Stimulated activated naive CD8-positive, alpha-beta T cell treated with anti-CD3 and anti-CD28 coated beads, Interleukin-15, Interleukin-2, amounts not matched to agents 100 ng/mL and 50 ng/mL, for 24 hours (primary cell): ENCODE results near the gene IFITM2.
"Not testable (repeated sequence)": the region's sequence is repeated elsewhere in the genome, so short reads cannot be mapped to it uniquely, and the experiment has no call there.

Experiments used
- H3K27ac Mint-ChIP-seq: one replicate; pipeline ENCODE4 v1.8.0; 2021; ENCODE audit warnings: mild to moderate bottlenecking, mixed read lengths
- H3K27me3 Mint-ChIP-seq: one replicate; pipeline ENCODE4 v1.8.0; 2021; ENCODE audit warnings: mixed read lengths
- H3K36me3 Mint-ChIP-seq: one replicate; pipeline ENCODE4 v1.8.0; 2021; ENCODE audit warnings: low read depth, mixed read lengths
- H3K4me1 Mint-ChIP-seq: one replicate; pipeline ENCODE4 v1.8.0; 2021; ENCODE audit warnings: low read depth, mixed read lengths
- H3K4me3 Mint-ChIP-seq: one replicate; pipeline ENCODE4 v1.8.0; 2021; ENCODE audit warnings: mild to moderate bottlenecking, mixed read lengths
- H3K9me3 Mint-ChIP-seq: one replicate; pipeline ENCODE4 v1.8.0; 2021; ENCODE audit warnings: mixed read lengths

IFITM2 gene

DNA sequence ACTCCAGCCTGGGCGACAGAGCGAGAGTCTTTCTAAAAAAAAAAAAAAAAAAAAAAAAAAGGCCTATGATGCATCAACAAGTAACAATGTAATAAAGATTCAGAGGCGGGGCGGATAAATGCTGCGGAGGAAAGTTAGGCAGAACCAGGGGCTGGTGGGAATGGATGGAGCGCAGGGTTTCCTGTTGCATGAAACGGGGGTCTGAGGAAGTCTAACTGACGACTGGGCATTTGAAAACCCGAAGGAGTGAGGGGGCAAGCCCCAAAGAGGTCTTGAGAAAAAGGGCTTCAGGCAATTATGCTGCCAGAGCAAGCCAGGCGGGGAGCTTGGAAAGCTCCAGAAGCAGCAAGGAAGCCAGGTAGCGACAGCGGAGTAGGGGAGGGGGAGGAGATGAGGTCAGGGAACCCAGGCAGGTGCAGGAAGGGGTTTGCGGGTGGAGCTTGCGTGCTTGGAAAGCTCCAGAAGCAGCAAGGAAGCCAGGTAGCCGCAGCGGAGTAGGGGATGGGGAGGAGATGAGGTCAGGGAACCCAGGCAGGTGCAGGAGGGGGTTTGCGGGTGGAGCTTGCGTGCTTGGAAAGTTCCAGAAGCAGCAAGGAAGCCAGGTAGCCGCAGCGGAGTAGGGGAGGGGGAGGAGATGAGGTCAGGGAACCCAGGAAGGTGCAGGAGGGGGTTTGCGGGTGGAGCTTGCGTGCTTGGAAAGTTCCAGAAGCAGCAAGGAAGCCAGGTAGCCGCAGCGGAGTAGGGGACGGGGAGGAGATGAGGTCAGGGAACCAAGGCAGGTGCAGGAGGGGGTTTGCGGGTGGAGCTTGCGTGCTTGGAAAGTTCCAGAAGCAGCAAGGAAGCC, 20.4 kb upstream of the IFITM2 start:
- not testable (repeated sequence) for H3K9me3 Mint-ChIP-seq, H3K36me3 Mint-ChIP-seq, H3K27me3 Mint-ChIP-seq
- Mint-ChIP-seq H3K4me1 (peaks cover 41% of the 10 kb centered on the region), H3K4me3 (peak overlapping the region; percentile 92), H3K27ac (peak overlapping the region; percentile 74)

- H3K27me3 Mint-ChIP-seq, result no peaks in the 10 kb centered on the region
- H3K4me1 Mint-ChIP-seq, result peaks cover 33% of the 10 kb centered on the region
- peak overlapping the region; percentile 97 for H3K27ac Mint-ChIP-seq
- H3K4me3 Mint-ChIP-seq, result peak overlapping the region; percentile 92
- peaks cover 4% of the 10 kb centered on the region for H3K36me3 Mint-ChIP-seq
- H3K9me3 Mint-ChIP-seq, result no peaks in the 10 kb centered on the region
Observed at GRCh38 chr11:287821-288477, 19.7 kb upstream of the IFITM2 start.

DNA sequence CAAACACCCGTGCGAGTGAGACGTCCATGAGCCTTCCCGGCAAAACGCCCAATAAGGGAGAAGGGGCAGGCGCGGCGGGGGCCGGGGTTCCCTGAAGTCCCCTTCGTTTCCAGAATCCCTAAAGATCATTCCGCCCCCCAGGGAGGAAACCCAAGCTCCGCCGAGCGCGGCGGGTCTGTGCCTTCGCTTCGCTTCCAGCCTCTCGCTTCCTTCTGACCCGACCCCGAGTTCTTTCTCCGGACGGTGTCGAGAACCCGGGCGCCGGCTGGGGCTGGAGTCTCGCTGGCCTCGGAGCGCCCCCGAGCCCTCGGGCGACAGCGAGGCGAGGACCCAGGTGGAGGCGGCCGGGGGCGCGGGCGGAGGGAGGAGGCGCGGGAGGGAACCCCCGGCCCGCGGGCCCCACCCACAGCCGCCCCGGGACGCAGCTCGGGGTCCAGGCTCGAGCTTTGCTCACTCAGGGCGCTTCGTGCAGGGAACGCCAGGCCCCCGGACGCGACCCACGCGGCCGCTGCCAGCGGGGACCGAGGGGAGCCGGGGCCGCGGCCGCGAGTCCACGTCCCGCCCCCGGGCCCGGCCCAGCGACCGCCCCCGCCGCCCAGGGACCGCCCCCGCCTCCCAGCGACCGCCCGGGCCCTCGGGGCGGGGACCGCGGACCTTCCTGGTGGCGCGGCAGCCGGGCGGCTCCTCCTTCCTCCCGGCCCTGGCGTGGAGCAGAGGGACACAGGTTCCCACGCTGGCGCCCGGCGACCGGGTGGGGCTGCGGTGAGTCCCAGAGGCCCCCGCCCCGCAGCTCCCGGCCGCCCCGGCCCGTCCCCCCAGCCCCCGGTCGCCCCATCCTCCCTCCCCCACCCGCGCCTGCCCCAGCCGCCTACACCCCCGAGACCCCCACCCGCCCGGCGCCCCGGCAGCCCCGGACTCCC, 18.9 kb upstream of the IFITM2 start, which contains the start of gene PGGHG:
Gene PGGHG, plus strand, starts transcription at position 649 of the 920 bp plus-strand sequence. CDS start 691 bp downstream, outside the sequence.
- Mint-ChIP-seq H3K4me1 (peaks cover 27% of the 10 kb centered on the region), H3K27me3 (no peaks in the 10 kb centered on the region), H3K27ac (peak within 1 kb of the TSS; percentile 97), H3K36me3 (peaks cover 4% of the 10 kb centered on the region), H3K4me3 (peak within 1 kb of the TSS; percentile 92), H3K9me3 (no peaks in the 10 kb centered on the region)

DNA sequence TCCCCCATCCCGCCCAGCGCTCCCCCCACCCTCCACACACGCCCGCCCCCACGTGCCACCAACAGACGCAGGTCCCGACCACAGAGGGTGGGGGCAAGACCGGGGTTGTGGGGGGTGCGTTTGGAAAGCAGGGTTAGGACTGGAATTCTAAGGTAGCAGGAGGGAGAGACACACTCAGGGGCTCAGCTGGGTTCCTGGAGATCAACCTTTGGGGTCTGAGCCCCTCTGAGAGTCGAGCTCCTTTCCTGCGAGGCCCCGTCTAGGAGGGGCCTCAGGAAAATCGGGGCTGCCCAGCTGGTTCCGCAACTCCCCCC, 18.3 kb upstream of the IFITM2 start:
- peak overlapping the region; percentile 66 for H3K4me3 Mint-ChIP-seq
- no peaks in the 10 kb centered on the region for H3K9me3 Mint-ChIP-seq
- H3K4me1 Mint-ChIP-seq, result peaks cover 24% of the 10 kb centered on the region
- no peaks in the 10 kb centered on the region for H3K27me3 Mint-ChIP-seq
- peaks cover 4% of the 10 kb centered on the region for H3K36me3 Mint-ChIP-seq
- H3K27ac Mint-ChIP-seq, result no peak overlapping the region

DNA sequence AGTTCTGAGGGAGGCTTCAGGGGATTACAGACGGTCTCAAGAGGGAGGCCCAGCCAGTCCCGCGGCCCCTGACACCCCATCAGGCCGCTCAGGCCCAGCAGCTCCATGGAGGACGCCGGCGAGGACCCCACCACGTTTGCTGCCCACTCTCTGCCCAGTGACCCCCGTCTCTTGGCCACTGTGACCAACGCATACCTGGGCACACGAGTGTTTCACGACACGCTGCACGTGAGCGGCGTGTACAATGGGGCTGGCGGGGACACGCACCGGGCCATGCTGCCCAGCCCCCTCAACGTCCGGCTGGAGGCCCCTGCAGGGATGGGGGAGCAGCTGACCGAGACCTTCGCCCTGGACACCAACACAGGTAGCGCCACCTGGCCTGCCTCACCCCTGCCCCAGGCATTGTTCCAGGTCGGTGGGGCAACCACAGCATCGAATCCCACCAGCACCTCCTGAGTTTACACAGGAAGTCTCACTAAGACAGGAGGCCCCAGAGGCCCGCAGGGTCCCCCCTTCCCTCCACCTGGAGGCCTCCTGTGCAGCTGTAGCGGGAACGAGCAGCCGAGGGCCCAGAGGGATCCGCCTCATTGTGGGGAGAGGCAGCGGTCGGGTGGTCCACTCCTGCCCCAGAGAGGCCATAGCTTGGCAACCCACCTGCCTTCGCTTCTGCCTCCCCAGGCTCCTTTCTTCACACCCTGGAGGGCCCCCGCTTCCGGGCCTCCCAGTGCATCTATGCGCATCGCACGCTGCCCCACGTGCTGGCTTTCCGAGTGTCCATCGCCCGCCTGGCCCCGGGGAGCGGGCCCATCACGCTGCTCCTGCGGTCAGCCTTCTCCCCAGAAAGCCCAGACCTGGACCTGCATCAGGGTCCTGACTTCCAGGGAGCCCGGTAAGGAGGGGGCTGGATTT, 17.6 kb upstream of the IFITM2 start:
- Mint-ChIP-seq H3K4me1 (peaks cover 24% of the 10 kb centered on the region), H3K9me3 (no peaks in the 10 kb centered on the region), H3K36me3 (peaks cover 4% of the 10 kb centered on the region), H3K4me3 (peak overlapping the region; percentile 66), H3K27me3 (no peaks in the 10 kb centered on the region), H3K27ac (peak overlapping the region; percentile 52)

GRCh38 chr11:290621-291231, 16.9 kb upstream of the IFITM2 start:
- Mint-ChIP-seq H3K4me1 (peaks cover 24% of the 10 kb centered on the region), H3K9me3 (no peaks in the 10 kb centered on the region), H3K27ac (no peak overlapping the region), H3K4me3 (peak overlapping the region; percentile 59), H3K36me3 (peaks cover 4% of the 10 kb centered on the region), H3K27me3 (no peaks in the 10 kb centered on the region)

GRCh38 chr11:291281-292210, 16.1 kb upstream of the IFITM2 start:
- peaks cover 19% of the 10 kb centered on the region for H3K4me1 Mint-ChIP-seq
- H3K9me3 Mint-ChIP-seq, result no peaks in the 10 kb centered on the region
- no peak overlapping the region for H3K27ac Mint-ChIP-seq
- H3K4me3 Mint-ChIP-seq, result peak overlapping the region; percentile 59
- no peaks in the 10 kb centered on the region for H3K27me3 Mint-ChIP-seq
- peaks cover 4% of the 10 kb centered on the region for H3K36me3 Mint-ChIP-seq

- Mint-ChIP-seq H3K27me3 (no peaks in the 10 kb centered on the region), H3K27ac (no peak overlapping the region)
Observed at GRCh38 chr11:292211-293121, 15.2 kb upstream of the IFITM2 start.

GRCh38 chr11:293271-293851, 14.3 kb upstream of the IFITM2 start:
- H3K4me1 Mint-ChIP-seq, result peaks cover 21% of the 10 kb centered on the region
- H3K4me3 Mint-ChIP-seq, result no peak overlapping the region
- H3K27ac Mint-ChIP-seq, result no peak overlapping the region
- no peaks in the 10 kb centered on the region for H3K36me3 Mint-ChIP-seq
- H3K9me3 Mint-ChIP-seq, result no peaks in the 10 kb centered on the region
- H3K27me3 Mint-ChIP-seq, result no peaks in the 10 kb centered on the region

More at GRCh38 chr11:292211-293121, 15.2 kb upstream of the IFITM2 start:
- peaks cover 18% of the 10 kb centered on the region for H3K4me1 Mint-ChIP-seq
- H3K9me3 Mint-ChIP-seq, result no peaks in the 10 kb centered on the region
- H3K36me3 Mint-ChIP-seq, result peaks cover 4% of the 10 kb centered on the region
- no peak overlapping the region for H3K4me3 Mint-ChIP-seq

DNA sequence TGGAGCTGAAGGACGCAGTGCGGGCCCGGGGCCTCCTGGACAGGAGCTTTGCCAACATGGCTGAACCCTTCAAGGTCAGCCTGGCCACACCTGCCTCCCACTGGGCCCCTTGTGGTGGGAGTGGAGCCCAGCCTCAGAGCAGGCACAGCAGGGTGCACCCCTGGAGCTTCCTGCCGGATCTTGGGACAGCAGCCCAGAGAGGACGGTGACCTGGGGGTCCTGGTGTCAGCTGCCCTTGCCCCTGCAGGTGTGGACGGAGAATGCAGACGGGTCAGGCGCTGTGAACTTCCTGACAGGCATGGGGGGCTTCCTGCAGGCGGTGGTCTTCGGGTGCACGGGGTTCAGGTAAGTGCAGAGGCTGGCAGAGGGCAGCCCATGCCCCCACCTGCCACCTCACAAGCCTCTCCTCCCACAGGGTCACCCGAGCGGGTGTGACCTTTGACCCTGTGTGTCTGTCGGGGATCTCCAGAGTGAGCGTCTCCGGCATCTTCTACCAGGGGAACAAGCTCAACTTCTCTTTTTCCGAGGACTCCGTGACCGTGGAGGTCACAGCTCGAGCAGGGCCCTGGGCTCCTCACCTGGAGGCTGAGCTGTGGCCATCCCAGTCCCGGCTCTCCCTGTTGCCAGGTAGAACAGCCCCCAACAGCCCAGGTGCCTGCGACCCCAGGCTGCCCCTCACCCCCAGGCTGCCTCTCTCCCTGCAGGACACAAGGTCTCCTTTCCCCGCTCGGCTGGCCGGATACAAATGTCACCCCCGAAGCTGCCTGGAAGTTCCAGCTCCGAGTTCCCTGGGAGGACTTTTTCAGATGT, 13.6 kb upstream of the IFITM2 start:
- Mint-ChIP-seq H3K9me3 (no peaks in the 10 kb centered on the region), H3K4me1 (peaks cover 23% of the 10 kb centered on the region), H3K27ac (no peak overlapping the region), H3K36me3 (no peaks in the 10 kb centered on the region), H3K4me3 (no peak overlapping the region), H3K27me3 (no peaks in the 10 kb centered on the region)

GRCh38 chr11:294780-295179, 12.8 kb upstream of the IFITM2 start:
- Mint-ChIP-seq H3K4me3 (no peak overlapping the region), H3K36me3 (no peaks in the 10 kb centered on the region), H3K9me3 (no peaks in the 10 kb centered on the region), H3K27ac (no peak overlapping the region), H3K27me3 (peaks cover 1% of the 10 kb centered on the region), H3K4me1 (peaks cover 23% of the 10 kb centered on the region)
